GM11168 (cell line): Measurements from ENCODE around the gene IFT27.
"Not testable (repeated sequence)": the region's sequence is repeated elsewhere in the genome, so short reads cannot be mapped to it uniquely, and the experiment has no call there.

Experiments used
- in situ Hi-C: fragments of 300-500 bp; cut with MboI; formaldehyde crosslinking; loops from one replicate; pipeline ENCODE4 v1.12.0; 2022; ENCODE audit warnings: low sequenced_read_pairs; ENCODE audit not compliant: unreplicated experiment

IFT27 gene

DNA sequence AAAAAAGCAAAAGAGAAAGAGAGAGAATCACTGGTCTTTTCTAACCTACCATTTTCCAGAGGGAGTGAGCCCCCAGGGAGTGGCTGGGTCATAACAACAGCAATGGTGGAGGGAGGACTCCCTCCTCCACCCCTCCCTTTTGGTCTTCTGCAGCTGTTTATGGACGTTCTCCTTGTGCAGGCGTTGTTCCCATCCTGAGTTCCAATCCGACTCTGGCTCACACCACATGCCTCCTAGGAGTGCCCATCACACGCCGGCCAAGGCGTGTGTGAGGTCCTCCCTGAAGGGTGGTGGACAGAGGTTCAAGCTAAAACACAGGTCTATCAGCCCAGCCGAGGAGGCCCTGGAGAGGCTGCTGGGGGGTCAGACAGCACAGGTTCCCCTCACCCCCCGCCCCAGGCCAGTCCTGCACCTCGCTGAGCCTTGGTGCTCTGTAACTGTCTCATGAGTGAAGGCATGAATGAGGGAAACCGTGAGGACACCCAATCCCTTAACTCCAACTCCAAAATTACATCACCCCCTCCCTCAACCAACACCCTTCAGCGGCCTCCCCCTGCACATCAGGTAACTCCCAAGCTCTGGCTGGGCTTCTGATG, 29.4 kb downstream of the IFT27 start:
- in situ Hi-C loops: no loop called here

DNA sequence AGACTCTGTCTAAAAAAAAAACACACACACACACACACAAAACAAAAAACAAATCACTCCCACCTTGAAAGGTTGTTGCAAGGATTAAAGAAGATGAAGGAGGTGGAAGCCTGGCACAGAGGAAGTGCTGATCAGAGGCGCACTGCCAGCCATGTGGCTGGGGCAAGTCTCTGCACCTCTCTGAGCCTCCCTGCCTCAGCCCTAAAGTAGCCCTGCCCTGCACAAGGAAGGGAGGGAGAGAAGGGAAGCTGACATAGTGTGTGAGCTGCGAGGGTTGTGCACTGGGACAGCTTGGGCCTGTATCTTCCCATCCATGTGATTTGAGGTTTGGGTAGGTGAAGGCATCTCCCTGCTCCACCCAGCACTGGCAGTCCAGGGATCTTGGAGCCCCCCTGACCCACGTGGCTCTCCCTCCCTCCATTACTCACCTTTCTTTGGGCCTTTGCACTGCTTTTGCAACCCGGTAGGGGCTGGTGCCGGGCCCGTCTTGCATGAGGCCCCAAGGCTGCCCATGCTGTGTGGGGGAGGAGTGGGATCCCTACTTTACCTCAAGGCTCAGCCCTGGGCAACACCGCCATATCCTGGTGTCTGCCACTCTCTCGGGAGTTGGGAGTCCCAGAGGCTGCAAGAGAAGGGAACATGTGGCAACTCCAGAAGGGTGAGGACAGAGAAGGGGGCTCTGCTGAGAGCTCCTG, 30.5 kb downstream of the IFT27 start:
- in situ Hi-C loops: no loop called here

- in situ Hi-C loops: no loop called here
These were observed 31.1 kb downstream of the IFT27 start for GRCh38 chr22:36744791-36745190.

GRCh38 chr22:36744413-36744765, 31.5 kb downstream of the IFT27 start:
- in situ Hi-C loops: no loop called here

GRCh38 chr22:36743591-36744412, 32.1 kb downstream of the IFT27 start:
- in situ Hi-C loops: no loop called here

- in situ Hi-C loops: no loop called here
These were observed 32.9 kb downstream of the IFT27 start for GRCh38 chr22:36743011-36743410.

DNA sequence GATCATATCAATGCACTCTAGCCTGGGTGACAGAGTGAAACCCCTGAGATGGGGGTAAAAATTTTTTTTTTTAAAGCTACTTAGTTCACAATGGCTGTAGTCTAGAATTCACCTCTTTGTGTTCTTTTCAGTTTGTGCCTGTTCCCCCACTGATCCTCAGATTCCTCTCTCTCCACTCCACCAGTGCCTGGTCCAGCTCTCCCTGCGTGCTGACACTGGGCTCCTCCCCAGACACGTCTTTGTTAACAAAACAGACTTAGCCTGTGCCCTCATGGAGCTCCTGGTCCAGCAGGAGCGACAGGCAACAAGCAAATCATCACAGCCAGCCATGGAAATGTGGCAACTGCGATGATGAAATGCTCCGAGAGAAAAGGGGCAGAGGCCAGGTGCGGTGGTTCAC, 34.0 kb downstream of the IFT27 start:
- in situ Hi-C loops: no loop called here

DNA sequence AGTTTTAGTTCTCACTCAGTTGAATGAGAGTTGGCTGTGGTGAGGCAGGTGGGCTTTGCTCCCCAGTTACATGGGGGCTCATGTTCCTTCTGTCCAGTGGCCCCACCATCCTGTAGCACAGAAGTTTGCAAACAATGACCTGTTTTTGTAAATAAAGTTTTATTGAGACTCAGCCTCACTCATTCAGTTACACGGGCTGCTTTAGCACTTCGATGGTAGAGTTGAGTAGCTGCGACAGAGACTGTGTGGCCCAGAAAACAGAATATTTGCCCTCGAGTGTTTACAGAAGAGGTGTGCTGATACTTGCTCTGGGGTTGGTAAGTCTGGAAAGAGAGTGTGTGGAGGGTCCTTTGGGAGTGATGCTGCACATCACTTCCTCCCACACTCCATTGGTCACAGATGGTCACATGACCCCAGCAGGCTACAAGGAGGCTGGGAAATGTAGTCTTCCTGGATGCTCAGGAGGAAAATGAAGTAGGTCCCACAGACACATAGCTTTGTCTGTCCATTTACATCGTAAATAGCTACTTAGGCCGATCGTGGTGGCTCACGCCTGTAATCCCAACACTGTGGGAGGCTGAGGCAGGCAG, 34.6 kb downstream of the IFT27 start:
- in situ Hi-C loops: no loop called here

GRCh38 chr22:36740716-36741115, 35.2 kb downstream of the IFT27 start:
- in situ Hi-C loops: no loop called here

DNA sequence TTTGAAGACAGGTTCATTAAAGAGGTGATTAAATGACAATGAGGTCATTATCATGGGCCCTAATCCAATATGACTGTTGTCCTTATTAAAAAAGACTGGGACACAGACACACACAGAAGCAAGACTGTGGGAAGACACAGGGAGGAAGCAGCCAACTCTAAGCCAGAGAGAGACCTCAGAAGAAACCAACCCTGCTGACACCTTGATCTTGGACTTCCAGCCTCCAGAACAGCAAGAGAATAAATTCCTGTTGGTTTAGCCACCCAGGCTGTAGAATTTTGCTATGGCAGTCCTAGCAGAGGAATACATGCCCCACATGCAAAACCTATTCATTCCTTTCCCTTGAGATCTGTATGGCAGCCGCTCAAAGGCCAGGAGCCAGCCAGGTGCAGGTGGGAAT, 36.7 kb downstream of the IFT27 start:
- in situ Hi-C loops: no loop called here

DNA sequence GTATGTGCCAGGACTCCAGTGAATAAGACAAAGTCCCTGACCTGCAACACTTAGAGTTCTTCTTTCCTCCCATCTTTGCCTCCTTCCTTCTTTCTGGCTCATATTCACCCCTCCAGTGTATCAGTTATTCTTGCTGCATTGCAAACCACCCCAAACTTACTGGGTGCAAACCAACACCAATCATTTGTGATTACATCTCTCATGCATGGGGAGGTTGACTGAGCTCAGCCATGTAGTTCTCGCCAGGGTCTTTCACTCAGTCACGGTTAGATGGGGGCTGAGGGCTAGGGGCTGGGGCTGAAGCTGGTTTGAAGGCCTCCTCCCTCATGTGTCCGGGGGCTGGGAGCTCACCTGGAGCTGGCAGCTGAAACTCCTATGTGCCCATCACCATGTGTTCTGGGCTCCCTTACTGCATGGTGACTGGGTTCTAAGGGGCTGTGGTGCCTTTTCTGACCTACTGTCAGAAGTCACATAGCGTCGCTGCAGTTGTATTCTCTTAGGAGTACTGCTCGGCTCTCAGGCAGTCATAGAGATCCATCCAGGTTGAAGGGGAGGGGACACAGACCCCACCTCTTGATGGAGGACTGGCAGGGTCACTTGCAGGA, 37.4 kb downstream of the IFT27 start:
- in situ Hi-C loops: no loop called here

DNA sequence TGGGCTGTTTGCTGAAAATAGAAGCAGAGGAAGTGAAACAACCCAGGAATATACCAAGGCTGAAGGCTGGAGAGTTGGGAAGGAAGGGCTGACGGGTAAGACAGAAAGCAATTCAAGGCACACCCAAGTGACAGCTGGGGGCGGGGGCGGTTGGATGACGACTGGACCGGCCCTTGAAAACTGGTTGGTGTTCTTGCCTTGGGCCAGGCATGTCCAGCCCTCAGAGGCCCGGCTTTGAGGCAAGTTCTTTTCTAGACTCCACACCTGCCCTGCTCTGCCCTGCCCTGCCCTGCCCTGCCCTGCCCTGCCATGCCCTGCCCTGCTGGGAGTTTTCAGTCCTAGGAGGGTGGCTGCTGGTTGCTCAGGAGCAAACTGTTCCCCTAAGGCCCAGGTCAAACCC, 38.1 kb downstream of the IFT27 start:
- in situ Hi-C loops: no loop called here

- in situ Hi-C loops: no loop called here
These were observed 39.1 kb downstream of the IFT27 start for GRCh38 chr22:36736701-36737320.

DNA sequence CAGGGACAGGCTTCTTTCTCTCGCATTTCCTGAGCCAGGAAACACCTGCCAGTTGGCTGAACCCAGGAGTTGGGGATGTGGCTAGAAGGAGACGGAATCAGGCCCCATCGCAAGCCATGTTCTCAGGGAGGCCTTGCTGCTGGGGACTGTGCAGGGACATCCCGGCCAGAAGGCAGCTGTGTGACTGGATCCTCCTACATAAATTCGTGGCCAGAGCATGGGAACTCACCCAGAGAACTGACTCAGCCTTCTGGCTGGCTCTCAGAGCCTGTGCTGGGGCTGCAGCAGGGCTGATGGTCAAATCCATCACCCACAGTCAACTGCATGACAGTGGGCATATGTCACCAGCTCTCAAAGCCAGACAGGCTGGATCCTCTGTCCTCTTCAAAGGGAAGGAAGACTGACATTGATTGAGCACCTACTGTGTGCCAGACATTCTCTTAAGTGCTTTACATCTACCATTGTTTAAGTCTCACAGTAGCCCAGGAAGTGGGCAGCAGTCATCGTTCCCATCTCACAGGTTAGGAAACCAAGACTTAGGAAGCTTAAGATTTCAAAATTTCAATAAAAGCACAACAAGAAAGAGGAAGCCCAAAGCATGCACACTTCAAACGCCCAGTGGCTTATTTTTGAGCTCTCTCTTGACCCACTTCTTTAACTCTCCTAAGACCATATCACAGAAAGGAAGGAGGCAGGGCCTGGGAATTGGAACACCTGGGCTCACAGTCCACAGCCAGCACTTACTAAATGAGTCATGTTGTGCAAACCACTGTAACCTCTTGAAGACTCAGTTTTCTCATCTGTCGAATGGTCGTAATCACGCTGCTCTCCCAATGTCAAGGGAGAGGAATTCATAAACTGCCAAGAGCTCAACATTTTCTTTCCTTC, 41.5 kb downstream of the IFT27 start:
- in situ Hi-C loops: no loop called here

DNA sequence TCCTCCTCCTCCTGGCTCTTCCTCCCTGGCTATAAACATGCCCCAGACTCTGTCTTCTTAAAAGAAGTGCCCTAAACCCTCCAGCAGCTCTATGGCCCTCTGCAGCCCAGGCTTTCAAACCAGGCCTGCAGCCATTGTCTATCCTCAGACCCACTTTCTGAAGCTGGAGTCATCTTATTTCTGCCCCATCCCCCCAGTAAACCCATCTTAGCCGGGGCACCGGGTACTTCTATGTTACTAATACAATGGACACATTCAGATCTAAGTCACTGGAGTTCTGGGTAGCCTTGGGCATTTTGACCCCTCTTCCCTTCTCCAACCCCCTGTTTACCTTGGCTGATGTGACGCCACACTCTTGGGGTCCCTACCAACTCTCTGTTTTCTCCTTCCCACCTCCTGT, 42.6 kb downstream of the IFT27 start:
- in situ Hi-C loops: no loop called here

GRCh38 chr22:36732609-36733008, 43.3 kb downstream of the IFT27 start:
- in situ Hi-C loops: no loop called here

DNA sequence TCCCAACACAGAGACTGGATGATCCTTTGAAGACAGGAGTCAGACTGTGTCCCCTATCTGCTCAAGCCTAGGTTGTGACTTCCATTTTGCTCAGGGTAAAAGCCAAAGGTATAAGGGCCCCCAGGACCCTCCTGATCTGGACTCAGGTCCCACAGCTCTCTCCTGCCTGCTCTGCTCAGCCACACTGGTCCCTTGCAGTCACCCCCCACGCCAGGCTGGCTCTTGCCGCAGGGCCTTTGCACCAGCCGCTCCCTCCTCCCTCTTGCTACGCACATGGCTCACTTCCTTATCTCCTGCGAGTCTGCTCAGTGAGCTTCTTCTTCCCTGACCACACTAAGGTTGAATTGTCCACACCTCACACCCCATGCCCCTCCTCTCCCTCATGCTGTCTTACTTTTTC, 44.0 kb downstream of the IFT27 start:
- in situ Hi-C loops: no loop called here

GRCh38 chr22:36731321-36731720, 44.6 kb downstream of the IFT27 start:
- in situ Hi-C loops: not testable (repeated sequence)

- in situ Hi-C loops: no loop called here
These were observed 45.6 kb downstream of the IFT27 start for GRCh38 chr22:36730176-36730858.
